Upper lobe of right lung (tissue), 1 donor: ENCODE results near the gene SNX5. TPM values are rescaled to one million over a fixed set of nuclear protein-coding genes. Genes with fewer than 3 reads are reported as not detected.

Source experiments
- ATAC-seq: fragments of 200-7000 bp; cut with Tn5 transposase; one replicate; pipeline ENCODE4 v1.9.1; 2020; ENCODE audit warnings: mild to moderate bottlenecking, moderate library complexity
- DNase-seq: peaks from one replicate; pipeline ENCODE4 v3.0.0-alpha.2; 2020
- H3K27ac ChIP-seq: fragments of 200-600 bp; one replicate; pipeline ENCODE4 v1.8.0; 2022
- H3K27me3 ChIP-seq: fragments of 200-600 bp; one replicate; pipeline ENCODE4 v1.8.0; 2022; ENCODE audit warnings: mild to moderate bottlenecking
- H3K36me3 ChIP-seq: fragments of 200-600 bp; one replicate; pipeline ENCODE4 v1.8.0; 2022
- H3K4me1 ChIP-seq: fragments of 200-600 bp; one replicate; pipeline ENCODE4 v1.8.0; 2022
- H3K4me3 ChIP-seq: fragments of 200-600 bp; one replicate; pipeline ENCODE4 v1.8.0; 2022; ENCODE audit warnings: mild to moderate bottlenecking
- H3K9me3 ChIP-seq: fragments of 200-600 bp; one replicate; pipeline ENCODE4 v1.8.0; 2022
- intact Hi-C: fragments of 100-400 bp; cut with DNase I; formaldehyde crosslinking; loops from one replicate; pipeline ENCODE4 v1.11.0; 2022
- total RNA-seq: library from RNA; stranded (reverse); fragmentation: NEBNext Ultra II Directional; extraction: Animal tissue kit (Norgen Biotek cat#: 25700); gene quantifications from one replicate; pipeline ENCODE4 v1.2.1, GENCODE V29; 2021
- TF ChIP-seq, protein P1 (sequence below): fragments of 200-600 bp; IDR thresholded peaks from one replicate; pipeline ENCODE4 v1.8.0; 2022; ENCODE audit warnings: antibody characterized with exemption
- donor health status: DM: no; HTN: yes; CAD: no; lungs with severe emphysema.

SNX5 gene
- total RNA-seq, 1 donor from 2014 or later: 86.6 TPM

DNA sequence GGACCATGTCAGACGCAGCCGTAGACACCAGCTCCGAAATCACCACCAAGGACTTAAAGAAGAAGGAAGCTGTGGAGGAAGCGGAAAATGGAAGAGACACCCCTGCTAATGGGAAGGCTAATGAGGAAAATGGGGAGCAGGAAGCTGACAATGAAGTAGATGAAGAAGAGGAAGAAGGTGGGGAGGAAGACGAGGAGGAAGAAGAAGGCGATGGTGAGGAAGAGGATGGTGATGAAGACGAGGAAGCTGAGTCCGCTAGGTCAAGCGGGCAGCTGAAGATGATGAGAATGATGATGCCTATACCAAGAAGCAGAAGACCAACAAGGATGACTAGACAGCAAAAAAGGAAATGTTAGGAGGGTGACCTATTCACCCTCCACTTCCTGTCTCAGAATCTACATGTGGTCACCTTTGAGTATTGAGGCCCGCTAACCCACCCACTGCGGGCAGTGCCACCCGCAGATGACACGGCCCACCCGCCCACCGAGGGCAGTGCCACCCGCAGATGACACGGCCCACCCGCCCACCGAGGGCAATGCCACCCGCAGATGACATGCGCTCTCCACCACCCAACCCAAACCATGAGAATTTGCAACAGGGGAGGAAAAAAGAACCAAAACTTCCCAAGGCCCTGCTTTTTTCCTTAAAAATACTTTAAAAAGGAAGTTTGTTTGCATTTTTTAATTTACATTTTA, 43.5 kb upstream of the SNX5 start:
- Histone ChIP-seq H3K27me3 (no peaks in the 10 kb centered on the region), H3K4me1 (peaks cover 7% of the 10 kb centered on the region), H3K27ac (no peak overlapping the region), H3K36me3 (no peaks in the 10 kb centered on the region), H3K9me3 (no peaks in the 10 kb centered on the region), H3K4me3 (no peak overlapping the region)
- TF ChIP-seq, protein P1, sequence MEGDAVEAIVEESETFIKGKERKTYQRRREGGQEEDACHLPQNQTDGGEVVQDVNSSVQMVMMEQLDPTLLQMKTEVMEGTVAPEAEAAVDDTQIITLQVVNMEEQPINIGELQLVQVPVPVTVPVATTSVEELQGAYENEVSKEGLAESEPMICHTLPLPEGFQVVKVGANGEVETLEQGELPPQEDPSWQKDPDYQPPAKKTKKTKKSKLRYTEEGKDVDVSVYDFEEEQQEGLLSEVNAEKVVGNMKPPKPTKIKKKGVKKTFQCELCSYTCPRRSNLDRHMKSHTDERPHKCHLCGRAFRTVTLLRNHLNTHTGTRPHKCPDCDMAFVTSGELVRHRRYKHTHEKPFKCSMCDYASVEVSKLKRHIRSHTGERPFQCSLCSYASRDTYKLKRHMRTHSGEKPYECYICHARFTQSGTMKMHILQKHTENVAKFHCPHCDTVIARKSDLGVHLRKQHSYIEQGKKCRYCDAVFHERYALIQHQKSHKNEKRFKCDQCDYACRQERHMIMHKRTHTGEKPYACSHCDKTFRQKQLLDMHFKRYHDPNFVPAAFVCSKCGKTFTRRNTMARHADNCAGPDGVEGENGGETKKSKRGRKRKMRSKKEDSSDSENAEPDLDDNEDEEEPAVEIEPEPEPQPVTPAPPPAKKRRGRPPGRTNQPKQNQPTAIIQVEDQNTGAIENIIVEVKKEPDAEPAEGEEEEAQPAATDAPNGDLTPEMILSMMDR: no peak
- no peak for ATAC-seq
- intact Hi-C loops: no loop called here
- DNase-seq: no peak

DNA sequence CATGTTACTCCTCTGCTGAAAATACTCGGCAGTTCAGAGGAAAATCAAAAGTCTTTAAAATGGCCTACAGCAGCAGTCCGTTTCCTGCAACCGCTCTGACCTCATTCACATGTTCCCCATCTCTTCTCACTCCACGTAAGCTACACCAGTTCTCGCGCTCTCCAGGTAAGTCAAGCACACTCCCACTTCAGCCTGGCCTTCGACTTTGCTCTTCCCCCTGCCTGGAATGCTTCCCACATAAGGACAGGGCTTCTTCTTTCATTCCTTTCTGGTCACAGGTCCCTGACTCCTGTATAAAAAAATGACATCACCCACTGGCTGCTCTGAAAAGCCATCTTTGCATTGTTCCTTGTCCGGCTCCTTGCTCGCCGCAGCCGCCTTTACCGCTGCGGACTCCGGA, 42.9 kb upstream of the SNX5 start:
- Histone ChIP-seq H3K27me3 (no peaks in the 10 kb centered on the region), H3K9me3 (no peaks in the 10 kb centered on the region), H3K4me3 (no peak overlapping the region), H3K27ac (no peak overlapping the region), H3K36me3 (no peaks in the 10 kb centered on the region), H3K4me1 (peaks cover 10% of the 10 kb centered on the region)
- intact Hi-C loops: no loop called here
- TF ChIP-seq, protein P1: no peak
- ATAC-seq: no peak
- DNase-seq: no peak

- DNase-seq (no peak), ATAC-seq (no peak)
- intact Hi-C loops: no loop called here
- Histone ChIP-seq H3K27ac (no peak overlapping the region), H3K4me3 (no peak overlapping the region), H3K9me3 (no peaks in the 10 kb centered on the region), H3K4me1 (peaks cover 13% of the 10 kb centered on the region), H3K27me3 (no peaks in the 10 kb centered on the region), H3K36me3 (no peaks in the 10 kb centered on the region)
- TF ChIP-seq, protein P1: no peak
Measured at GRCh38 chr20:18009116-18009515, 40.5 kb upstream of the SNX5 start.

DNA sequence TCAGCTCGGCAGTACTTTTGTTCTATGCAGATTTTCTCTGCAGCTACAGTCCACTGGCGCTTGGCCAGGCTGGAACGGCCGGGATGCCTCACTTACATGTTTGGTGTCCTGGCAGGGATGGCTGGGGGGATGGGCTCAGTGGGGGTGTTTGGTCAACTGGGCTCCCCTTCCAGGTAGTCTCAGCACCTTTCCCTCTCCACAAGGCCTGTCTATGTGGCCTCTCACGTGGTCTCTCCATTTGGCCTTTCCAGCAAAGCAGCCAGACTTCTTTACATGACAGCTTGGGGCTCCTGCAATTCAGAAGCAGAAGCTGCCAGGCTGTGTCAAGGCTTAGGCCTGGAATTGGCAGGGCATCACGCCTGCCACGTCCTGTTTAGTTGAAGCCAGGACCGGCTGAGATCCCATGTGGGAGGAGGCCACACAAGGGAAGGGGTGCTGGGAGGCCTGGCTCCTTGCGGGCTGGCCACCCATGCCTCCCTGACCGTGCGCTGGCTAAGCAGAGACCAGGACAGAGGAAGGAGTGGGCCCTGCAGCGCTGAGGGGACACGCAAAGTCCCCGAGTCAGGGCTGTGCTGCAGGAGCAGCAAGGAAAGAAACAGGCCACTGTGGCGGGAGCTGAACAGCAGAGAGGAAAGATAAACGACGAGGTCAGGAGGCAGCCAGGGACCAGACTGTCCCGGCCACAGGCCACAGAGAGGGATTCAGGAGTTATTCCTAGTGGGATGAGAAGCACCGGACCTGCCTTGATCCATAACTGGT, 39.1 kb upstream of the SNX5 start:
- no peaks in the 10 kb centered on the region for H3K9me3 ChIP-seq
- H3K4me3 ChIP-seq: no peak overlapping the region
- TF ChIP-seq, protein P1: no peak
- H3K27me3 ChIP-seq: no peaks in the 10 kb centered on the region
- ATAC-seq (peak; percentile 37), DNase-seq (no peak)
- intact Hi-C loops: no loop called here
- H3K4me1 ChIP-seq: peaks cover 13% of the 10 kb centered on the region
- H3K27ac ChIP-seq: no peak overlapping the region
- no peaks in the 10 kb centered on the region for H3K36me3 ChIP-seq

DNA sequence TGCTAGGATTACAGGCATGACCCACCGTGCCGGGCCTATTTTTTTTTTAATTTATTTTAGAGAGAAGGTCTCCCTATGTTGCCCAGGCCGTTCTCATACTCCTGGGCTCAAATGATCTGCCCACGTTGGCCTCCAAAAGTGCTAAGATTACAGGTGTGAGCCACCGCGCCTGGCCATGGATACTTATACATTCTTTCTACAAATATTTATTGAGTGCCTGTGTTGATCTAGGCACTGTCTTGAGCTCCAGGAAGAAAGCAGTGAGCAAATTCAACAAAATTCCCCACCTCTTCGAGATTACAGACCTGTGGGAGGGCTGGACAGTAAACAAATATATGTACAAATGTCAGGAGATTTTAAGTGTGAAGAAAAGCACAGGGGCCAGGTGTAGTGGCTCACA, 38.1 kb upstream of the SNX5 start:
- peak; percentile 32 for ATAC-seq
- no peaks in the 10 kb centered on the region for H3K36me3 ChIP-seq
- H3K4me3 ChIP-seq: no peak overlapping the region
- H3K4me1 ChIP-seq: peaks cover 13% of the 10 kb centered on the region
- no peak for DNase-seq
- no peak overlapping the region for H3K27ac ChIP-seq
- H3K9me3 ChIP-seq: no peaks in the 10 kb centered on the region
- no peaks in the 10 kb centered on the region for H3K27me3 ChIP-seq
- TF ChIP-seq, protein P1: no peak
- intact Hi-C loops: no loop called here
